ENCODE measurements around the gene MCTP2.

Gene MCTP2

DNA sequence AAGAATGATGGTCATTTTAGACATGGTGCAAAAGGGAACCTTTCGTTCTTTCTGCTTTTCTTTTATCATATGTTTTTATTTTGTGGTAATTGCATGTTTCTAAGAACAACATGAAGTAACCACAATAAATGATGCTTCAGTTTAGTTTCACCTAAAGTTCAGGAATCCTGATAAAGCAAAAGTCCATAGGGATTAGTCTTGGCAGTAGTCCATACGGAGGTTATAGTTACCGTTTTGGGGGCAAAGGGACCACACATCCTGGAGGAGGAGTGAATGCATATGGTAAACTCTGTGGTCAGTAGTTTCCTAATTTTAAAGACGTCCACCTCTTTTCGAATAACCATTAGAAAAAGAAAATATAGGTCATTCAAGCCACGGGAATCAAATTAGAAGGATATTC, 141.5 kb downstream of the MCTP2 start:
- DNase-seq, result no peak
- TF ChIP-seq POLR2A (IDR thresholded peaks at IDR 0.05; ENCODE audit: low read length) (no peak), GATA1 (IDR thresholded peaks at IDR 0.05; ENCODE audit: low read depth, low read length) (no peak)

DNA sequence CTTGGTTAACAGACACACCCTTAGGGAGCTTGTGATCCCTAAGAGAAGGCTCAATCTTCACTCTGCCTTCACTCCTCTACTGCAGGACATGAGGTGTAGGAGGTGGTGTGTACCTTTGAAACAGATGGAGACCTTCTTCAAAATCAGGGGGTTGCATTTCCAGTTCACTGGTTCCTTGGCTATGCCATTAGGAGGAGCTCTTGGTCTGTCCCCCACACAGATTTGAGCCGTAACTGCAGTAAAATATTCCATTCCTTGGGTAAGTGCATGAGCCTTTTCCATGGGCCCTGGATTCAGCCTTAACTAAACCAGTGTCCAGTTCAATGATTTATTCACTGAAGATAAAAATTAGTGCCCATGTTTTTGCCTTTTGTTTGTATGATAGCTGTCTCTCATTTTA, 144.6 kb downstream of the MCTP2 start:
- no peak for TF ChIP-seq GATA1 (IDR thresholded peaks at IDR 0.05; ENCODE audit: low read depth, low read length)
- TF ChIP-seq POLR2A (IDR thresholded peaks at IDR 0.05; ENCODE audit: low read length), result no peak
- no peak for DNase-seq

DNA sequence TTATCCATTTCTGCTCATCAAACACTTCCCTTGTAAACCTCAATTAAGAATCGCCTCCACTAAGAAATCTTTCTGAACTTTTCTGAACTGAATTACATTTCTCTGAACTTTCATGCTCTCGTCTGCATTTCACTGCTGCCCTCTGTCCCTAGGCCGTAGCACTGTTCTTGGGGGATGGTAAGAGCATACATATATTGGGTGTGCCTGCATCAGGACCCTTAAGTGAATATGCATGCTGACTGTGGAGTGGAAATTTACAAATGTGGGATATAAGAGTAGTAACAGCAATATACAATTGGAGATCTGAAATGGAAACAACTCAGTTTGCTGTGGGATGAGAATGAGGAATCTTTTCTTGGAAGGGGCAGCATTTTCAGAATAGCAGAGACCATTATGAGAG, 148.6 kb downstream of the MCTP2 start:
- DNase-seq, result no peak
- TF ChIP-seq GATA1 (IDR thresholded peaks at IDR 0.05; ENCODE audit: low read depth, low read length) (no peak), POLR2A (IDR thresholded peaks at IDR 0.05; ENCODE audit: low read length) (no peak)

DNA sequence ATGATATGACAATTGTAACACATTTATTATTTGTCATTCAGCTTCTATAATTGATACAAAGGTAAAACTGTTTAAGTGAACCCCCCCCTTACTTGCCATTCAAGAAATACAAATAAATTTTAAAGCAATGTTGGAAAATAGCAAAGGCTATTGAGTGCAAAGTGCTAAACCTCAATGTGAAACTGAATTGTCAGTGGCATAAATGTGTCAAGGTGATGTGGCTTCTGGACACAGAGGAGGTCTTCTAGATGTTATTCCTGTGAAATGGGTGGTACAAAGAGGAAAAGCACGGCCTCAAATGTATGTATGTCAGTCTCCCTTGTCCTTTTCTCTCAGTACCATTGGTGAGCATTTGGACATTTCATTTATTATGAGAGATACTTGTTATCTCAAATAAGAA, 149.4 kb downstream of the MCTP2 start:
- TF ChIP-seq GATA1 (IDR thresholded peaks at IDR 0.05; ENCODE audit: low read depth, low read length) (no peak), POLR2A (IDR thresholded peaks at IDR 0.05; ENCODE audit: low read length) (no peak)
- no peak for DNase-seq

DNA sequence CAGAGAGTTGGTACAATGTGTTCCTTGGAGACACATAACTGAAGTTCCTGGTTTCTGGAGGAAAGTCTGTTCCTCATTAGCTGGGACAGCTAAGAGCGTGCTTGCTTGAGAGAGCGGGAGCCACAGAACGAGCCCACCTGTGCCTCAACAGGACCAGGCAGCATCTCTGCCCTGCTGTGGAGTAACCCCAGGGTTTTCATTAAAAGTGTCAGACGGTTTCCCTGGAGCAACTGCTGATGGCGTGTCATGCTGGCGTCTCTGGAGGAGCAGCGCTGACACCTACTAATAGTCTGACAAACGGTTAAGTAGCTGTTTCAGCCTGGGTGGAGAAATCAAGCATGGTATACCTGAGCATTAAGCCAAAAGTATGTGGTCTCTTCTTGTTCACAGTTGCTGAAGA, 150.0 kb downstream of the MCTP2 start:
- no peak for DNase-seq
- no peak for TF ChIP-seq GATA1 (IDR thresholded peaks at IDR 0.05; ENCODE audit: low read depth, low read length)
- TF ChIP-seq POLR2A (IDR thresholded peaks at IDR 0.05; ENCODE audit: low read length), result no peak

DNA sequence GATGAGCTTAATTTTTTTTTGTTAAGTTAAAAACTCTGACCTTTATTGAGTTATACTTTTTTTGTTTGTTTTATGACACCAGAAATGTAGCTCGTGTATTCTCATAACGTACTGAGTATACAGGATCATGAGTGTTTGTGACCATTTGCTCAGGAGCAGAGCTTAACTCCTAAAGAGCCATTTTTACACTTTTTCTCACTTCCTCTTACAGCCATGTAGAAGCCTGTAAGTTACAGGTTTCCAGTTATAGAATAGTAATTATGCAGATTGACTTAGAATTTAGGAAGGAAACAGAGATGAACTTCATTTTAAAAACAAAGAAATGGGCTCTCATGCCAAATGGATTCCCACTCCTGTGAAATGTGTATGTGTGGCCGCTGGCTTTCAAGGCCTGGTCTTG, 151.7 kb downstream of the MCTP2 start:
- no peak for DNase-seq

DNA sequence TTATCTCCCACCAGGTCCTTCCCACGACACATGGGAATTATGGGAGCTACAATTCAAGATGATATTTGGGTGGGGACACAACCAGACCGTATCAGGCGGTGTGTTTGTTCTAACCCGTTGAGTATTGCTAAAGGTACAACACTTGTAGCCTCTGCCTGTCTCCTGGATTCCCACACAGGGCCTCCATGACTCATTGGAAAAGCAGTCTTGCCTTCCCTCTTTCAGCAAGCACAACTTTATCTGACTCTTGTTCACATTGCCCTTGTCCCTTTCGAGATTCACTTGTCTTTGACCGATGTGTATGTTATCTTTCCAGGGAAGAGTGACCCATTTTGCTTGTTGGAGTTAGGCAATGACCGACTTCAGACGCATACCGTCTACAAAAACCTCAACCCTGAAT, 152.3 kb downstream of the MCTP2 start:
- TF ChIP-seq POLR2A (IDR thresholded peaks at IDR 0.05; ENCODE audit: low read length) (no peak), GATA1 (IDR thresholded peaks at IDR 0.05; ENCODE audit: low read depth, low read length) (no peak)
- DNase-seq, result no peak

More for the DNA sequence above, 151.7 kb downstream of the MCTP2 start:
- TF ChIP-seq GATA1 (IDR thresholded peaks at IDR 0.05; ENCODE audit: low read depth, low read length), result no peak
- no peak for TF ChIP-seq POLR2A (IDR thresholded peaks at IDR 0.05; ENCODE audit: low read length)

DNA sequence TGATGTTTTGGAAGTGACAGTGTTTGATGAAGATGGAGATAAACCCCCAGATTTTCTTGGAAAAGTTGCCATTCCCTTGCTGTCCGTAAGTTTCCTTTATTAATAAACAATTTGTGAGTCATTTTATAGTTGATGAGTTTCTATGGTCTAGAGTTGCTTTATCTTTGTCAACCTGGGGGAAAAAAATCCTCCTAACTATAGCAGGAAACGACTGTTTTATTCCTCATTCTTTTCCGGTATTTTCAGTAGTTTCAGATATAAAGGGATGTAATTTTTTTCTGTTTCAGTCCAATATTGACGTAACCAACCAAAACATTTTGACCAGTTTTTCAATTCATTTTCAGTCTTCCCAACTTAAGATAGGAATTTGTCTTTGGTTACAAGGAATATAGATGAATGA, 154.1 kb downstream of the MCTP2 start:
- no peak for TF ChIP-seq POLR2A (IDR thresholded peaks at IDR 0.05; ENCODE audit: low read length)
- no peak for TF ChIP-seq GATA1 (IDR thresholded peaks at IDR 0.05; ENCODE audit: low read depth, low read length)
- no peak for DNase-seq

DNA sequence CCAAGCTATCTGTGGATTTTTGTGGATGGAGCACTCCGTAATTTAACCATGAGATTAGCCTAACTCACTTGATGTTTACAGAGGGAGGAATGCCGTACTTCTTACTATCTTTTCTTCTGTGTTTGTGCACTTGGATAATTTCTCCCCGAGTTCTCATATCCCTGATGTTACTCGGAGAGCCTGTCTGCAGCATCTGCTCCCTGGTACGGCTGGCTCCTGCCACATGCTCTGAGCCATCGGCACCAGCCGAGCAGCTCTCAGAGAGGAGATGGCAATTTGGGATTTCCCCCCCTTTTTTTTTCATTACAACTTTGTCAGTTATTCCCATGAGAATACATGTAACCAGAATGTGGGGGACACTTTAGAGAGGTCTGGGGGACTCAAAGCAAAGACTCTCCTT, 155.0 kb downstream of the MCTP2 start:
- TF ChIP-seq GATA1 (IDR thresholded peaks at IDR 0.05; ENCODE audit: low read depth, low read length) (no peak), POLR2A (IDR thresholded peaks at IDR 0.05; ENCODE audit: low read length) (no peak)
- DNase-seq, result no peak

DNA sequence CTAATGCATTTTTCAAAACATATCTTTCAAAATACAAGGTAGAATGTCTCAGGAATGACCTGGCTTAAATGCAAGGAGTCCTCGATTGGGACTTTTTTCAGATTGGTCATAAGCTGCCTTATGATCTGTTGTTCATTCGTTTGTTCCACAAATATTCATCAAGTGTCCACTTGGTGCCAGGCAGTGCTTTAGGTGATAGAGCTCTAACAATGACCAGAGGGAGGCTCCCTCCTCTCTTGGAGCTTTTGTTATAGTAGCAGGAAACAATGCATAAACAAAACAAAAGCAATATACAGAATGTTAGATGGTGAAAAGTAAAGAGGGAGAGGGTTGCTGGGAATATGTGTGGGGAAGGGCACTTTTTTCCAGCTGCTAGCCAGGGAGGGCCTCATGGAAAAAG, 156.1 kb downstream of the MCTP2 start:
- TF ChIP-seq POLR2A (IDR thresholded peaks at IDR 0.05; ENCODE audit: low read length), result no peak
- no peak for TF ChIP-seq GATA1 (IDR thresholded peaks at IDR 0.05; ENCODE audit: low read depth, low read length)

DNA sequence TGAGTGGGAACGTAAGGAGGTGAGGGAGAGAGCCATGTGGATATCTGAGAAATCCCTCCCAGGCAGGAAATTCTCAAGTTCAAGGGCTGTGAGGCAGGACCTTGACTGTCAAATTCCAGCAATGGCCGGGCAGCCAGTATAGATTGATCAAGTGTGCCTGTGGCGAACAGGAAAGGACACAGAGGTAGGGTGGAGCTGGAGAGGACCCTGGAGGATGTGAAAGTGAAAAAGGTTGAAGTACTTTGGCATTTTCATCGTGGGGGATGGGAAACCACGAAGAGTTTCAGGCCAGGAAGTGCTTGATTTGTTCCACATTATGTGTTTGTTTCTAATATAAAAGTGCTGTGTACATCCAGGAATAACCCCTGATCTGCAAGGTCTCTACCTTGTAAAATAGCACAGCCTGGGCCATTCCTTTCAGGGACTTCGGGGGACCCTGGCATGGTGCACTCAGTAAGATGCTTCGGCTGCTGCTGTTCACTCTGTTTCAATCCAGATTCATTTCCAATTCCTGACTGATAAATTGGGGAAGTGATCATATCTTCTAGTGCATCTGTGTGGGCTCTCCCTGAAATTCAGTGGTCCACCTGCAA, 156.6 kb downstream of the MCTP2 start:
- TF ChIP-seq GATA1 (IDR thresholded peaks at IDR 0.05; ENCODE audit: low read depth, low read length) (no peak), POLR2A (IDR thresholded peaks at IDR 0.05; ENCODE audit: low read length) (no peak)
- no peak for DNase-seq

More for the DNA sequence above, 156.1 kb downstream of the MCTP2 start:
- DNase-seq, result no peak

DNA sequence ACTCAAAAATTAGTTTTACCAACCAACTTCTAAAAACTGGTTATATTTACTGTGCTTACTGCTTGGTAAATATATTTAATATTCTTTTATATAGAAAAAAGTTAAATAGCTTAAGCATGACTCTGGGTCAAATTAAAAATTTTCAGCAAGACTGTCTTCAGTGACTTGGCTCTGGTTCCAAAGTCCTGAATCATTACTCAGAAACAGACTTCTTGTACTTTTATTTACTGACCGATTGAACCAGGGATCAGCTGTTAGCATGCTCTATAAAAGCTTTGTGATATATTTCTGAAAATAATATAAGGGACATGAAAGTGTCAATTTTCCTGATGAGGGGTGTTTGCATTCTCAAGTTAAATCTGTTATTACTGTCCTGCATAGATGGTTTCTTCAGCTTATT, 164.3 kb downstream of the MCTP2 start:
- DNase-seq, result no peak
- TF ChIP-seq GATA1 (IDR thresholded peaks at IDR 0.05; ENCODE audit: low read depth, low read length) (no peak), POLR2A (IDR thresholded peaks at IDR 0.05; ENCODE audit: low read length) (no peak)

DNA sequence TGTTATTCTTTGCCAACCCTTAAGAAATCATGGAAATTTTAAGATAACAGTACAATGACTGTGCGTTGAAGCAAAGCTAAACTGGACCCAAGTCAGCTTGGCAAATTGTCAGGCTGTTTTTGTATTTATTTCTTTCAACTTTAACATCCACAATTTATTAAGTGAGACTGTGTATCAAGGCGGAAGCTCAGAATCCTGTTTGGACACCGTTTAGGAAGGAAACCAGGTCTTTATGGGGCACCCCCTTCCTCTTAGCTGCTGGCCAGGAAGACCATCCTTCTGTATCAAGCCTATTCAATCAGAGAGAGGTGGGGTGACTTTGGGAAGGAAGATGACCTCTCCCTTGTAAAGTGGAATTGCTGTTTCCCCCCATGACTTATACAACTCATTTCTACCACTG, 166.0 kb downstream of the MCTP2 start:
- TF ChIP-seq GATA1 (IDR thresholded peaks at IDR 0.05; ENCODE audit: low read depth, low read length) (no peak), POLR2A (IDR thresholded peaks at IDR 0.05; ENCODE audit: low read length) (no peak)
- no peak for DNase-seq

DNA sequence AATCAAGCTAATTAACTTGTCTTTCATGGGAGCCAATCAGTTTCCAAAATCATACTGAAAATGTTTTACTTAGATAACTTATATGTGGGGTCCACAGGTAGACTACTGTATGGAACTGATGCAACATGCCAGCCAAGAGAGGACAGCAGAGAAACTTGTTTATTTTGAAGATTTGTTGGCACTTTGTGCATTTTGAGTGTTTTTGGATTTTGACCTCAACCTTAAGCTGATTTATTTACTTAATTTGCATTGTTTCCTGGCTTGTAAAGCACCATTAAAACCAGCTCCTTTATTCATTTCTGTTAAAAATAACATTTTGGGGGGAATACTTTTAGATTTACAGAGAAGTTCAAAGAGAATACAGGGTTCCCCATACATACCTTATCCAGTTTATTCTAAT, 166.6 kb downstream of the MCTP2 start:
- no peak for DNase-seq
- TF ChIP-seq GATA1 (IDR thresholded peaks at IDR 0.05; ENCODE audit: low read depth, low read length) (no peak), POLR2A (IDR thresholded peaks at IDR 0.05; ENCODE audit: low read length) (no peak)

DNA sequence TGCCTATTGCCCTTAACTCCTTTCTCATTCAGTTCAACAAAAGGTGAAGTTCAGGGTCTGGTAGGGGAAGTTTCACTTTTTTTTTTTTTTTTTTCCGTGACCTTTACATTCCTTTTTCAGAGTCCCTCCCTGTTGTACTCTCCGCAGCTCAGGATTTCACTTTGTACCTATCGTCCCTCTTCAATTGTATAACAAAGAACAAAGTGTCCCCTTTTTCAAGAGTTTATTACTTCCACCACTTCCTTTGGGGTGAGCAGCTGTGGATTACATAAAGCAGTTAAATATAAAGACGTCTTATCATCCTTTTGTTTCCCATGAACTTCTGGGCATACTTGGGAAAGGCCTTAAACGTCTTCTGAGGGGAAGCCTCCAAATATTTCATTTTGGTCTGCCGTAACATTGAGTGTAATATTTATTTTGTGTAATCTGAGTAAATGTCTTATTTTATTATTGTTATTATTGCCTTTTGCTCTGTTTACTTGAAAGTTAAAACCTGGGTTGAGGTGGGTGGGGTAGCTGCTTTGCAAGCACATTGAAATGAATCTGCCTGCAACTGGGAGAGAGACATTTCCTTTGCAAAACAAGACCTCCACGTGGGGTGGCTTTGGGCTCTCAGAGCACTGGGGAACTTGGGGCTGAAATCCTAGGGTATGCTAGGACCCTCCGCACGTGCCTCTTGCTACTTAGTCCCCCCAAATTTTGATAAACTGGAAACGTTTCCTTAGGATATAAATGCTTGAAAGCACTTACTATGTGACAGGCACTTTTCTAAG, 169.4 kb downstream of the MCTP2 start:
- no peak for DNase-seq
- TF ChIP-seq POLR2A (IDR thresholded peaks at IDR 0.05; ENCODE audit: low read length), result no peak
- no peak for TF ChIP-seq GATA1 (IDR thresholded peaks at IDR 0.05; ENCODE audit: low read depth, low read length)
